Body of pancreas (tissue), 4 donors: ENCODE data around the gene CXCL6. TPM values are rescaled to one million over a fixed set of nuclear protein-coding genes. Genes with fewer than 3 reads are reported as not detected.

ENCODE experiments used
- ATAC-seq: fragments of 150-250 bp; one replicate; pipeline ENCODE4 v1.9.1; 2016
- DNase-seq, 4 donors: peaks; one replicate each; pipeline ENCODE4 v3.0.0-alpha.2; 2019
- H3K27ac ChIP-seq, 4 donors: fragments of 200-600 bp; sonication (generic); 1 replicate in 3 of 4; 2 replicates in 1 of 4; pipeline versions ENCODE4 v1.5.1 to v1.6.1; 2016 to 2019; ENCODE audit warnings: mild to moderate bottlenecking in 1 of 4, mixed read lengths in 1 of 4, moderate library complexity in 1 of 4
- H3K27me3 ChIP-seq, 2 donors: fragments of 200-600 bp; sonication (generic); one replicate each; pipeline ENCODE4 v1.6.0; 2016; ENCODE audit warnings: mild to moderate bottlenecking in 1 of 2
- H3K36me3 ChIP-seq, 2 donors: fragments of 200-600 bp; sonication (generic); replicated peaks in 1 of 2; 2 replicates each; pipeline ENCODE4 v1.5.1; 2016; ENCODE audit warnings: low read depth in 2 of 2; ENCODE audit not compliant: insufficient read depth in 1 of 2
- H3K4me1 ChIP-seq: fragments of 200-600 bp; sonication (generic); one replicate; pipeline ENCODE4 v1.6.0; 2016
- H3K4me3 ChIP-seq, 2 donors: fragments of 200-600 bp; sonication (generic); 1 replicate in 1 of 2; 2 replicates in 1 of 2; pipeline ENCODE4 v1.5.1; 2016 to 2019
- H3K9me3 ChIP-seq, 3 donors: fragments of 200-600 bp; sonication (generic); 1 replicate in 2 of 3; 2 replicates in 1 of 3; pipeline ENCODE4 v1.5.1; 2016
- POLR2A ChIP-seq, 3 donors: fragments of 450-650 bp; IDR thresholded peaks; one replicate each; pipeline ENCODE4 v1.6.1; 2016; ENCODE audit warnings: antibody characterized with exemption in 3 of 3, mild to moderate bottlenecking in 2 of 3
- WGBS, 2 donors: methylation state at CpG; one replicate each; pipeline ENCODE4 v1.1.5; 2017; 5-methylcytosine and 5-hydroxymethylcytosine counted together
- intact Hi-C: fragments of 100-400 bp; cut with DNase I; formaldehyde crosslinking; loops from one replicate; pipeline ENCODE4 v1.15.1; 2023
- total RNA-seq, 2 donors: library from RNA; depleted of rRNA; stranded (reverse); fragments of >200 nt; gene quantifications; one replicate each; pipeline ENCODE4 v1.1.0, GENCODE V29; 2016
- TF ChIP-seq, protein P1 (sequence below), 7 experiments: fragments of 450-650 bp in 4 of 7; fragments of 200-600 bp in 3 of 7; sonication (generic) in 3 of 7; IDR thresholded peaks; one replicate each; pipeline ENCODE4 v1.5.1; 2016 to 2019; ENCODE audit warnings: antibody characterized with exemption in 7 of 7

CXCL6 gene
- total RNA-seq, 2 donors from 2014 or later = 2.3 to 10.1 TPM

- no peak for TF ChIP-seq POLR2A (IDR thresholded peaks at IDR 0.05)
- TF ChIP-seq, protein P1, sequence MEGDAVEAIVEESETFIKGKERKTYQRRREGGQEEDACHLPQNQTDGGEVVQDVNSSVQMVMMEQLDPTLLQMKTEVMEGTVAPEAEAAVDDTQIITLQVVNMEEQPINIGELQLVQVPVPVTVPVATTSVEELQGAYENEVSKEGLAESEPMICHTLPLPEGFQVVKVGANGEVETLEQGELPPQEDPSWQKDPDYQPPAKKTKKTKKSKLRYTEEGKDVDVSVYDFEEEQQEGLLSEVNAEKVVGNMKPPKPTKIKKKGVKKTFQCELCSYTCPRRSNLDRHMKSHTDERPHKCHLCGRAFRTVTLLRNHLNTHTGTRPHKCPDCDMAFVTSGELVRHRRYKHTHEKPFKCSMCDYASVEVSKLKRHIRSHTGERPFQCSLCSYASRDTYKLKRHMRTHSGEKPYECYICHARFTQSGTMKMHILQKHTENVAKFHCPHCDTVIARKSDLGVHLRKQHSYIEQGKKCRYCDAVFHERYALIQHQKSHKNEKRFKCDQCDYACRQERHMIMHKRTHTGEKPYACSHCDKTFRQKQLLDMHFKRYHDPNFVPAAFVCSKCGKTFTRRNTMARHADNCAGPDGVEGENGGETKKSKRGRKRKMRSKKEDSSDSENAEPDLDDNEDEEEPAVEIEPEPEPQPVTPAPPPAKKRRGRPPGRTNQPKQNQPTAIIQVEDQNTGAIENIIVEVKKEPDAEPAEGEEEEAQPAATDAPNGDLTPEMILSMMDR (IDR thresholded peaks at IDR 0.05) = no peak
- H3K9me3 ChIP-seq = no peaks in the 10 kb centered on the region
- no peaks in the 10 kb centered on the region for H3K36me3 ChIP-seq
- WGBS, 2 donors = 64 to 65% methylated on average over 3 of the region's 3 CpGs
- H3K27me3 ChIP-seq = no peaks in the 10 kb centered on the region
- no peak for DNase-seq
- no peak for ATAC-seq
- peaks cover 18% of the 10 kb centered on the region for H3K4me1 ChIP-seq
- intact Hi-C loops = no loop called here
- H3K4me3 ChIP-seq = no peak overlapping the region
- no peak overlapping the region for H3K27ac ChIP-seq
Measured at GRCh38 chr4:73839715-73840114, 3.2 kb downstream of the CXCL6 start.

DNA sequence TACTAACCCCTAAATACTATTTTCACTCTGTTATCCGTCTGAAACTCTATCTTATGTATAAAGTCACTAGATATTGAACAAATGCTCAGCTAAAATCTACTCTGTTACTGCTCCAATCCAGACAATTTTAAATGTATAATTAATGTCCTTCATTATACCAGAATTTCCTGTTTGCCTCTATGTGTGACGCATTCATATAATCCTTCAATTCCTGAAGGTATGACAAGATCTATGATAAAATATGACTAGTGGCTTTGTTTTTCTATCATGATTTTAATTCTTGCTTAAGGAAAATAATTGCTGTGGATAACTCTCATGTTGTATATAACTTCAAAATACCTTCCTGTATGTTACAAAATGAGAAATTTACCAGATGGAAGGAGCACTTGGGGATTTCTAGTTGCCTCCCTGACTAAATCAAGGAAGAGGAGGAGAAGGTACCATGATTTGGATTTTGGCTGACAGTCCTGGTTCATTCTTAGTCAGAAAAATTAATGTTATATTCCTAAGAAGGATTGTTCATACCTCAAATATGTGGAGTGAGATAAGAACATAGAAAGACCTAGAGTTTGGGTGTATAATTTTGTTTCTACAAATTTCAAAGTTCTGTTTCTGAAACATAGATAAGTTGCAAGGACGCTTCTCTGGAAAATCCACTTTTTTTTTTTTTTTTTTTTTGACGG is 4.9 kb downstream of the CXCL6 start:
- H3K4me1 ChIP-seq = peaks cover 15% of the 10 kb centered on the region
- H3K27me3 ChIP-seq = no peaks in the 10 kb centered on the region
- ATAC-seq (no peak), DNase-seq (no peak)
- TF ChIP-seq, protein P1 (IDR thresholded peaks at IDR 0.05) = no peak
- no peak for TF ChIP-seq POLR2A (IDR thresholded peaks at IDR 0.05)
- no peaks in the 10 kb centered on the region for H3K36me3 ChIP-seq
- H3K27ac ChIP-seq = no peak overlapping the region
- 59 to 70% methylated on average over 4 of the region's 4 CpGs for WGBS, 2 donors
- H3K4me3 ChIP-seq = no peak overlapping the region
- intact Hi-C loops = no loop called here
- no peaks in the 10 kb centered on the region for H3K9me3 ChIP-seq

DNA sequence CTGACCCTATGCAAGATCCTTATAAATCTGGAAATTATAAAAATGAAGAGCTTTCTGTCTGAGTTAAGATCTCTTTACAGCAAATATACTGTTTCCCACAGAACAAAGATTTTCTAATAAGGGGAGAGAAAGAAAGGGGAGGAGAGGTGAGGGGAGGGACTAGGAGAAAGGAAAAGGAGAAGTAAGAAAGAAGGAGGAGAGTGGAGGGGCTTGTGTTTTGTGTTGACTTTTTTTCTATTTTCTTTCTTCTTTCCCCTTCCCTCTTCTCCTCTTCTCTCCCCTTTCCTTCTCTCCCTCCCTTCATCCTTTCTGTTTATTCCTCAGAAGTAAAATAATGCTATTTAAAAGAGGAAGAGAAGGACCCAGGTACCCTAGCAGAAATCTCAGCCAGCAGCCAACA is 6.2 kb downstream of the CXCL6 start:
- Histone ChIP-seq H3K9me3 (no peaks in the 10 kb centered on the region), H3K27me3 (no peaks in the 10 kb centered on the region), H3K27ac (no peak overlapping the region), H3K36me3 (no peaks in the 10 kb centered on the region), H3K4me1 (peaks cover 5% of the 10 kb centered on the region), H3K4me3 (no peak overlapping the region)
- no peak for TF ChIP-seq POLR2A (IDR thresholded peaks at IDR 0.05)
- TF ChIP-seq, protein P1 (IDR thresholded peaks at IDR 0.05) = no peak
- ATAC-seq = no peak
- intact Hi-C loops = no loop called here
- DNase-seq = no peak

DNA sequence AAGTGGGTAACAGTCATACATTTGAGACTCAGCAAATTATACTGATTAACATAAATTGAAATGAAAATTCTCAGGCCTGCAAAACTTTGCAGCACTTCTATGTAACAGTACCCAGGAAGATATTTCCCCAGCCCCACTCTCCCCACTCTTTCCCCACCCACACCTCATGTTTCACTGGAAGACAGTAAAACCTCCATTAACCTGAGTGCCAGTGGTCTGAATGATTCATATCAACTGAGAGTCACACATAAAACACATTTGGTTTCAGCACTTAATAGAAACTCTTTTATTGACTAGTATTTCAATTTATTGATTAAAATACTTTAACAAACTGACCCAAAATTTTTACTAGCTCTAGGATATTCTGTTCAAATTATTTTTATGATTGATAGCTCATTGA is 6.9 kb downstream of the CXCL6 start:
- no peaks in the 10 kb centered on the region for H3K36me3 ChIP-seq
- no peak overlapping the region for H3K4me3 ChIP-seq
- intact Hi-C loops = no loop called here
- no peak overlapping the region for H3K27ac ChIP-seq
- DNase-seq (no peak), ATAC-seq (no peak)
- H3K27me3 ChIP-seq = no peaks in the 10 kb centered on the region
- TF ChIP-seq, protein P1 (IDR thresholded peaks at IDR 0.05) = no peak
- no peak for TF ChIP-seq POLR2A (IDR thresholded peaks at IDR 0.05)
- peaks cover 5% of the 10 kb centered on the region for H3K4me1 ChIP-seq
- no peaks in the 10 kb centered on the region for H3K9me3 ChIP-seq

- no peak for ATAC-seq
- intact Hi-C loops = no loop called here
- no peak overlapping the region for H3K4me3 ChIP-seq
Measured at GRCh38 chr4:73844345-73844744, 7.9 kb downstream of the CXCL6 start.

More at GRCh38 chr4:73844345-73844744, 7.9 kb downstream of the CXCL6 start:
- H3K27me3 ChIP-seq = no peaks in the 10 kb centered on the region
- no peaks in the 10 kb centered on the region for H3K9me3 ChIP-seq
- no peak overlapping the region for H3K27ac ChIP-seq
- 60 to 61% methylated on average over 3 of the region's 3 CpGs for WGBS, 2 donors
- TF ChIP-seq, protein P1 (IDR thresholded peaks at IDR 0.05) = no peak
- no peak for TF ChIP-seq POLR2A (IDR thresholded peaks at IDR 0.05)
- no peaks in the 10 kb centered on the region for H3K36me3 ChIP-seq
- no peak for DNase-seq
- peaks cover 5% of the 10 kb centered on the region for H3K4me1 ChIP-seq
